HL-60 (cell line): ENCODE data around the gene KCTD13.
"Not testable (repeated sequence)": the region's sequence is repeated elsewhere in the genome, so short reads cannot be mapped to it uniquely, and the experiment has no call there.

Source experiments
- DNase-seq, 2 experiments: peaks; one replicate each; pipeline ENCODE4 v3.0.0-alpha.2; 2010 to 2020; ENCODE audit warnings: low read depth in 1 of 2, low spot score in 1 of 2
- H3K27ac ChIP-seq: fragments of 250-450 bp; sonication (Bioruptor Pico); replicated peaks from 2 replicates; pipeline ENCODE4 v1.5.1; 2020; ENCODE audit warnings: mild to moderate bottlenecking, moderate library complexity
- H3K27me3 ChIP-seq: fragments of 250-450 bp; sonication (Bioruptor Pico); 2 replicates; pipeline ENCODE4 v1.5.1; 2021; ENCODE audit warnings: mild to moderate bottlenecking, moderate library complexity; ENCODE audit not compliant: insufficient read depth, poor library complexity, severe bottlenecking
- H3K4me3 ChIP-seq: replicated peaks from 2 replicates; pipeline ENCODE4 v1.5.1; 2011; ENCODE audit warnings: mild to moderate bottlenecking, control low read depth, low read length; ENCODE audit not compliant: insufficient read depth
- CTCF ChIP-seq: IDR thresholded peaks from one replicate; pipeline ENCODE4 v1.5.1; 2011; ENCODE audit warnings: low read length, control low read depth, inconsistent platforms; ENCODE audit not compliant: insufficient read depth
- GABPA ChIP-seq: IDR thresholded peaks from 2 replicates; pipeline ENCODE4 v1.6.1; 2012; ENCODE audit warnings: low read depth
- POLR2AphosphoS5 ChIP-seq: IDR thresholded peaks from 2 replicates; pipeline ENCODE4 v1.6.1; 2012; ENCODE audit warnings: low read depth
- REST ChIP-seq: IDR thresholded peaks from 2 replicates; pipeline ENCODE4 v1.6.1; 2012; ENCODE audit warnings: low read depth; ENCODE audit not compliant: insufficient replicate concordance
- SPI1 ChIP-seq: IDR thresholded peaks from 2 replicates; pipeline ENCODE4 v1.6.1; 2012; ENCODE audit warnings: low read depth, mild to moderate bottlenecking, borderline replicate concordance

The KCTD13 gene

GRCh38 chr16:29910819-29911675 lies 15.0 kb downstream of the KCTD13 start:
- H3K27me3 ChIP-seq = no peaks in the 10 kb centered on the region
- no peak overlapping the region for H3K4me3 ChIP-seq
- H3K27ac ChIP-seq = no peak overlapping the region
- no peak; the same call in 1 of the 2 replicates for TF ChIP-seq POLR2AphosphoS5
- DNase-seq = no peak

GRCh38 chr16:29909851-29910250 lies 16.2 kb downstream of the KCTD13 start:
- not testable (repeated sequence) for H3K27ac ChIP-seq, H3K27me3 ChIP-seq, H3K4me3 ChIP-seq, DNase-seq

- DNase-seq = no peak
- no peak overlapping the region for H3K27ac ChIP-seq
- no peak overlapping the region for H3K4me3 ChIP-seq
- TF ChIP-seq CTCF (no peak), GABPA (no peak), REST (no peak), SPI1 (no peak), POLR2AphosphoS5 (no peak)
- no peaks in the 10 kb centered on the region for H3K27me3 ChIP-seq
Measured at GRCh38 chr16:29909391-29909790, 16.6 kb downstream of the KCTD13 start.

GRCh38 chr16:29908719-29909220 lies 17.3 kb downstream of the KCTD13 start:
- no peak overlapping the region for H3K4me3 ChIP-seq
- H3K27me3 ChIP-seq = no peaks in the 10 kb centered on the region
- no peak for TF ChIP-seq SPI1
- no peak for TF ChIP-seq CTCF
- TF ChIP-seq REST = no peak
- TF ChIP-seq GABPA = no peak
- no peak for TF ChIP-seq POLR2AphosphoS5
- no peak for DNase-seq
- no peak overlapping the region for H3K27ac ChIP-seq

GRCh38 chr16:29907973-29908372 lies 18.1 kb downstream of the KCTD13 start:
- Histone ChIP-seq H3K4me3 (no peak overlapping the region), H3K27ac (no peak overlapping the region), H3K27me3 (no peaks in the 10 kb centered on the region)
- TF ChIP-seq POLR2AphosphoS5 (no peak), SPI1 (no peak), CTCF (no peak), REST (no peak), GABPA (no peak)
- no peak for DNase-seq
